SK-N-SH treated with all-trans-retinoic acid at 6 μM for 48 hours (cell line): ENCODE measurements around the gene PPARGC1A.

Source experiments
- CREB5 ChIP-seq: fragments of 250-450 bp; sonication (Bioruptor Pico); IDR thresholded peaks from 2 replicates; pipeline ENCODE4 v1.5.1; 2020; ENCODE audit warnings: low read depth, mild to moderate bottlenecking, moderate library complexity
- CSDC2 ChIP-seq: fragments of 250-450 bp; sonication (Bioruptor Pico); IDR thresholded peaks from 2 replicates; pipeline ENCODE4 v1.5.0; 2020; ENCODE audit warnings: mild to moderate bottlenecking, moderate library complexity
- CSRNP3 ChIP-seq: fragments of 250-450 bp; sonication (Bioruptor Pico); IDR thresholded peaks from 2 replicates; pipeline ENCODE4 v1.5.1; 2021; ENCODE audit warnings: mild to moderate bottlenecking, moderate library complexity
- ESRRG ChIP-seq: fragments of 250-450 bp; sonication (Bioruptor Pico); IDR thresholded peaks from 2 replicates; pipeline ENCODE4 v1.6.1; 2021; ENCODE audit warnings: mild to moderate bottlenecking
- GLIS3 ChIP-seq: fragments of 250-450 bp; sonication (Bioruptor Pico); IDR thresholded peaks from 2 replicates; pipeline ENCODE4 v1.5.0; 2020; ENCODE audit warnings: mild to moderate bottlenecking, moderate library complexity
- PATZ1 ChIP-seq: fragments of 250-450 bp; sonication (Bioruptor Pico); IDR thresholded peaks from 2 replicates; pipeline ENCODE4 v1.8.0; 2020; ENCODE audit warnings: mild to moderate bottlenecking, moderate library complexity, borderline replicate concordance
- RARB ChIP-seq: fragments of 250-450 bp; sonication (Bioruptor Pico); IDR thresholded peaks from 2 replicates; pipeline ENCODE4 v1.8.0; 2021; ENCODE audit warnings: mild to moderate bottlenecking, moderate library complexity
- TCF4 ChIP-seq: fragments of 250-450 bp; sonication (Bioruptor Pico); IDR thresholded peaks from 2 replicates; pipeline ENCODE4 v1.8.0; 2021; ENCODE audit warnings: mild to moderate bottlenecking, moderate library complexity, borderline replicate concordance
- TOX ChIP-seq: fragments of 250-450 bp; sonication (Bioruptor Pico); IDR thresholded peaks from 2 replicates; pipeline ENCODE4 v1.8.0; 2021; ENCODE audit warnings: mild to moderate bottlenecking, moderate library complexity, borderline replicate concordance
- ZFP3 ChIP-seq: fragments of 250-450 bp; sonication (Bioruptor Pico); IDR thresholded peaks from 2 replicates; pipeline ENCODE4 v1.5.0; 2020; ENCODE audit warnings: mild to moderate bottlenecking, moderate library complexity
- ZFP30 ChIP-seq: fragments of 450-650 bp; formaldehyde crosslinking; IDR thresholded peaks from 2 replicates; pipeline ENCODE4 v1.5.0; 2022; ENCODE audit warnings: mild to moderate bottlenecking, moderate library complexity
- ZNF565 ChIP-seq: fragments of 450-650 bp; formaldehyde crosslinking; conservative IDR thresholded peaks from 2 replicates; pipeline ENCODE4 v1.5.0; 2020; ENCODE audit warnings: low read depth, mild to moderate bottlenecking, moderate library complexity

GRCh38 chr4:23915459-23916132, 25.7 kb upstream of the PPARGC1A start:
- TF ChIP-seq ZFP3 = no peak
- no peak for TF ChIP-seq TOX (CRISPR knock-in tag)
- TF ChIP-seq CSRNP3 (CRISPR knock-in tag) = no peak
- no peak for TF ChIP-seq TCF4 (CRISPR knock-in tag)
- no peak for TF ChIP-seq CREB5
- no peak for TF ChIP-seq PATZ1 (CRISPR knock-in tag)
- no peak for TF ChIP-seq ZFP30 (CRISPR knock-in tag)
- no peak for TF ChIP-seq GLIS3 (CRISPR knock-in tag)
- no peak for TF ChIP-seq CSDC2
- no peak for TF ChIP-seq RARB
- TF ChIP-seq ZNF565 = no peak
- TF ChIP-seq ESRRG = no peak
